ENCODE results near the gene CCDC12. TPM values are rescaled to one million over a fixed set of nuclear protein-coding genes. Genes with fewer than 3 reads are reported as not detected.

Gene CCDC12
- total RNA-seq, 1 experiment from 2014 or later = 52.7 TPM

DNA sequence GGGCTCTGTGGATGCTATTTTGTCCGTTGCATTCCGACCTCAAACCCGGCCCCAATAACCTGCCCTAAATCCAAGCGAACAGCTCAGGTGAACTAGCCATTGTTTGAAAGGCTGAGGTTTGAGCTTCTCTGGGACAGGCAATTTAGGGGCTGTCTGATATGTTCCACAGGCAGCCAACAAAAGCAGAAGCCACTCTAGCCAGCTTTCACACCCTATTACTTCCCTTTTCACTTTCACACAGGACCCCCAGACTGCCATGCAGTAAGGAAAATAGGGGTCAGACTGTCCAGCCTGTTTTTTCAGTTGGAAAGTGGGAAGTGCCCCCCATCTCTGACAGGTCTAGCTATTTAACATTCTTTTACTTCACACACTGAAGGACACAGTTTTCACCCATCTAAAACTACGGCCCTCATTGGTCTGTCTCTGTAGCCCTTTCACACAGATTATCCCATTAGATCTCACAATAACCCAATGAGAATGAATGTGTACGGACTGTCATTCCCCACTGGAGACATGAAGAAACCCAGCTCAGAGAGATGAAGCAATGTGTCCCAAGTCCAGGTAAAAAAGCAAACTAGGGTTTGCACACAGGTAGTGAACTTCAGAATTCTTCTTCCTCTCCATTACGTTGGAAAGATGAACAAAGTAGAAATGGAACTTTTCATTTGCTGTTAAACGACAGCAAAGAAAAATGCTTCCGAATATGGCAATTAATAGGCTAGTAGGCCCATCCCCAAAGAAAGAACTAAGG, 1.9 kb downstream of the CCDC12 start:
- TF ChIP-seq, protein P1, sequence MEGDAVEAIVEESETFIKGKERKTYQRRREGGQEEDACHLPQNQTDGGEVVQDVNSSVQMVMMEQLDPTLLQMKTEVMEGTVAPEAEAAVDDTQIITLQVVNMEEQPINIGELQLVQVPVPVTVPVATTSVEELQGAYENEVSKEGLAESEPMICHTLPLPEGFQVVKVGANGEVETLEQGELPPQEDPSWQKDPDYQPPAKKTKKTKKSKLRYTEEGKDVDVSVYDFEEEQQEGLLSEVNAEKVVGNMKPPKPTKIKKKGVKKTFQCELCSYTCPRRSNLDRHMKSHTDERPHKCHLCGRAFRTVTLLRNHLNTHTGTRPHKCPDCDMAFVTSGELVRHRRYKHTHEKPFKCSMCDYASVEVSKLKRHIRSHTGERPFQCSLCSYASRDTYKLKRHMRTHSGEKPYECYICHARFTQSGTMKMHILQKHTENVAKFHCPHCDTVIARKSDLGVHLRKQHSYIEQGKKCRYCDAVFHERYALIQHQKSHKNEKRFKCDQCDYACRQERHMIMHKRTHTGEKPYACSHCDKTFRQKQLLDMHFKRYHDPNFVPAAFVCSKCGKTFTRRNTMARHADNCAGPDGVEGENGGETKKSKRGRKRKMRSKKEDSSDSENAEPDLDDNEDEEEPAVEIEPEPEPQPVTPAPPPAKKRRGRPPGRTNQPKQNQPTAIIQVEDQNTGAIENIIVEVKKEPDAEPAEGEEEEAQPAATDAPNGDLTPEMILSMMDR (IDR thresholded peaks at IDR 0.05; ENCODE audit: insufficient read depth in 1 of 2, low read depth in 1 of 2, low read length in 1 of 2, severe bottlenecking in 1 of 2, unreplicated experiment in 1 of 2) = no peak
- Mint-ChIP-seq H3K27me3 (ENCODE audit: insufficient read depth, unreplicated experiment) (no peaks in the 10 kb centered on the region), H3K9me3 (ENCODE audit: unreplicated experiment) (no peaks in the 10 kb centered on the region), H3K4me3 (ENCODE audit: unreplicated experiment) (peak overlapping the region; percentile 91), H3K36me3 (ENCODE audit: insufficient read depth, unreplicated experiment) (peaks cover 60% of the 10 kb centered on the region), H3K4me1 (ENCODE audit: low read depth, unreplicated experiment) (peaks cover 29% of the 10 kb centered on the region), H3K27ac (ENCODE audit: unreplicated experiment) (peak overlapping the region; percentile 77)
- TSS peak; percentile 10 for BruUV-seq (replicated peaks)
- intact Hi-C loops (cut with micrococcal nuclease; ENCODE audit: unreplicated experiment) = no loop called here
- Histone ChIP-seq H3K36me3 (ENCODE audit: control insufficient read depth, insufficient read depth, low read length) (peaks cover 1% of the 10 kb centered on the region), H3K4me1 (peaks cover 49% of the 10 kb centered on the region), H3K4me3 (ENCODE audit: low read depth, low read length) (no peak overlapping the region), H3K27me3 (replicated peaks; ENCODE audit: control insufficient read depth, insufficient read depth, low read length) (no peaks in the 10 kb centered on the region), H3K9me3 (no peaks in the 10 kb centered on the region)
- no peak for DNase-seq
- POLR2A ChIA-PET = no interaction called here
- CTCF ChIA-PET = interaction anchor here (0.7 to 0.9 kb wide), 2 partner anchors 50 to 368 kb away, joined by 3 to 4 read pairs; no protein-coding TSS in a partner anchor

DNA sequence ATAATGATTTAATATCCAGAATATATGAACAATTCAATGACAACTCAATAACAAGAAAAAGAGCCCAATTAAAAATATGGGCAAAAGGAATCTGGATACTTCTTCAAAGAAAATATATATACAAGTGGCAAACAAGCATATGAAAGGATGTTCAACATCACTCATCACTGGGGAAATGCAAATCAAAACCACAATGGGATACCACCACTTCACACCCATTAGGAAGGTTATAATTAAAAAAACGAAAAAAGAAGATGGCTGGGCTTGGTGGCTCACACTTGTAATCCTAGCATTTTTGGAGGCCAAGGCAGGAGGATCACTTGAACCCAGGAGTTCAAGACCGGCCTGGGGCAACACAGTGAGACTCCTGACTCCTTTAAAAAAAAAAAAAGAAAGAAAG, 4.1 kb downstream of the CCDC12 start:
- TSS peak; percentile 6 for BruUV-seq (replicated peaks)
- H3K9me3 Mint-ChIP-seq (ENCODE audit: unreplicated experiment) = no peaks in the 10 kb centered on the region
- peaks cover 63% of the 10 kb centered on the region for H3K36me3 Mint-ChIP-seq (ENCODE audit: insufficient read depth, unreplicated experiment)
- Histone ChIP-seq H3K4me3 (ENCODE audit: low read depth, low read length) (no peak overlapping the region), H3K4me1 (peaks cover 51% of the 10 kb centered on the region), H3K27me3 (replicated peaks; ENCODE audit: control insufficient read depth, insufficient read depth, low read length) (no peaks in the 10 kb centered on the region), H3K9me3 (no peaks in the 10 kb centered on the region), H3K36me3 (ENCODE audit: control insufficient read depth, insufficient read depth, low read length) (peaks cover 1% of the 10 kb centered on the region)
- H3K27ac Mint-ChIP-seq (ENCODE audit: unreplicated experiment) = no peak overlapping the region
- intact Hi-C loops (cut with micrococcal nuclease; ENCODE audit: unreplicated experiment) = no loop called here
- DNase-seq = no peak
- H3K4me3 Mint-ChIP-seq (ENCODE audit: unreplicated experiment) = no peak overlapping the region
- H3K27me3 Mint-ChIP-seq (ENCODE audit: insufficient read depth, unreplicated experiment) = no peaks in the 10 kb centered on the region
- TF ChIP-seq, protein P1 (IDR thresholded peaks at IDR 0.05; ENCODE audit: insufficient read depth in 1 of 2, low read depth in 1 of 2, low read length in 1 of 2, severe bottlenecking in 1 of 2, unreplicated experiment in 1 of 2) = no peak
- ChIA-PET CTCF (interaction anchor here (0.7 kb wide), 1 partner anchor 49 kb away, joined by 3 read pairs; no protein-coding TSS in a partner anchor), POLR2A (no interaction called here)
- peaks cover 28% of the 10 kb centered on the region for H3K4me1 Mint-ChIP-seq (ENCODE audit: low read depth, unreplicated experiment)

DNA sequence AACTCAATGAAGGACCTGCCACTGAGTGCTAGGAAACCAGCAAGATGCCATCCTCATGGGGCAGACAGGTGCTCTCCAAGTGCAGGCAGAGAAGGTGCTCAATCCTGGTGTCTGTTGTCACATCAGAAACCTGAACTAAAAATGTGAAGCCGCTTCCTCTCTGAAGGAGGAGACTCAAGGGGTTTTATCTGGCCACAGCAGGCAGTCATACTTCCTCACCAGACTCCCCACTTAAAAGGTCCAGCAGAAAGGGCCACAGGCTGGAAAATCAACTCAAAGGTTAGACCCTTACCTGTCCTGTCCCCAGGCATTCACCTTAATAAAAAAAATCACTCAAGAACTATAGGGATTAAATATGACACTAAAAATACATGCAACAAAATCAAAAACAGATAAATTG, 4.8 kb downstream of the CCDC12 start:
- CTCF ChIA-PET = interaction anchor here (1.3 kb wide), 1 partner anchor 13 kb away, joined by 3 read pairs; no protein-coding TSS in a partner anchor

More for the DNA sequence above, 4.8 kb downstream of the CCDC12 start:
- Mint-ChIP-seq H3K9me3 (ENCODE audit: unreplicated experiment) (no peaks in the 10 kb centered on the region), H3K27me3 (ENCODE audit: insufficient read depth, unreplicated experiment) (no peaks in the 10 kb centered on the region), H3K4me1 (ENCODE audit: low read depth, unreplicated experiment) (peaks cover 34% of the 10 kb centered on the region), H3K36me3 (ENCODE audit: insufficient read depth, unreplicated experiment) (peaks cover 65% of the 10 kb centered on the region), H3K4me3 (ENCODE audit: unreplicated experiment) (no peak overlapping the region), H3K27ac (ENCODE audit: unreplicated experiment) (peak overlapping the region; percentile 49)
- peak; percentile 32 to 44 for DNase-seq
- BruUV-seq (replicated peaks) = no TSS peak
- Histone ChIP-seq H3K27me3 (replicated peaks; ENCODE audit: control insufficient read depth, insufficient read depth, low read length) (no peaks in the 10 kb centered on the region), H3K9me3 (no peaks in the 10 kb centered on the region), H3K36me3 (ENCODE audit: control insufficient read depth, insufficient read depth, low read length) (peaks cover 1% of the 10 kb centered on the region), H3K4me3 (ENCODE audit: low read depth, low read length) (no peak overlapping the region), H3K4me1 (peaks cover 53% of the 10 kb centered on the region)
- intact Hi-C loops (cut with micrococcal nuclease; ENCODE audit: unreplicated experiment) = no loop called here
- POLR2A ChIA-PET = no interaction called here
- TF ChIP-seq, protein P1 (IDR thresholded peaks at IDR 0.05; ENCODE audit: insufficient read depth in 1 of 2, low read depth in 1 of 2, low read length in 1 of 2, severe bottlenecking in 1 of 2, unreplicated experiment in 1 of 2) = no peak
